ENCODE data around the gene PPIP5K1. TPM values are rescaled to one million over a fixed set of nuclear protein-coding genes. Genes with fewer than 3 reads are reported as not detected.
"Not testable (repeated sequence)": the region's sequence is repeated elsewhere in the genome, so short reads cannot be mapped to it uniquely, and the experiment has no call there.

Gene PPIP5K1
- total RNA-seq (10 to 100 TPM; 10.5 to 23.0 (median 16.7) TPM), polyA plus RNA-seq (1 to 10 TPM; 7.2 to 7.3 TPM)
- long read RNA-seq, donor 1, partial matches to known transcripts: 0 of 5 reads
- long read RNA-seq, donor 1, other reads (novel, unspliced or antisense): 5 of 5 reads
- long read RNA-seq, donor 2, partial matches to known transcripts: 5 of 7 reads
- long read RNA-seq, donor 2, other reads (novel, unspliced or antisense): 2 of 7 reads
- long read RNA-seq, donor 3, partial matches to known transcripts: 2 of 3 reads
- long read RNA-seq, donor 3, other reads (novel, unspliced or antisense): 1 of 3 reads

- DNase-seq: not testable (repeated sequence)
- WGBS, 4 donors: no CpG with 5 or more reads among the region's 54 CpGs
These were observed at the start of gene PPIP5K1 for GRCh38 chr15:43589778-43590466. Gene PPIP5K1, minus strand, starts transcription at chr15:43590208. Its CDS starts 5,704 bp downstream, at chr15:43584504.

GRCh38 chr15:43638464-43639204 lies 48.6 kb upstream of the PPIP5K1 start:
- H3K9me3 ChIP-seq; H3K4me1 ChIP-seq; intact Hi-C loops (cut with DNase I); H3K27ac ChIP-seq; DNase-seq; H3K36me3 ChIP-seq; ATAC-seq; H3K4me3 ChIP-seq; H3K27me3 ChIP-seq: not testable (repeated sequence)
- WGBS, 4 donors: 84 to 93% (median 85%) methylated on average over 8 of the region's 8 CpGs

More at GRCh38 chr15:43589778-43590466, at the start of gene PPIP5K1:
- intact Hi-C loops (cut with DNase I); H3K27me3 ChIP-seq; H3K27ac ChIP-seq; H3K4me3 ChIP-seq; H3K36me3 ChIP-seq; H3K9me3 ChIP-seq; H3K4me1 ChIP-seq: not testable (repeated sequence)
- peak; percentile 99 for ATAC-seq

GRCh38 chr15:43626937-43627336 lies 36.9 kb upstream of the PPIP5K1 start:
- H3K36me3 ChIP-seq; DNase-seq; H3K9me3 ChIP-seq; H3K4me3 ChIP-seq; ATAC-seq; H3K27ac ChIP-seq; H3K27me3 ChIP-seq; H3K4me1 ChIP-seq; intact Hi-C loops (cut with DNase I): not testable (repeated sequence)

GRCh38 chr15:43625106-43625505 lies 35.1 kb upstream of the PPIP5K1 start:
- ATAC-seq (no peak), DNase-seq (no peak)
- Histone ChIP-seq H3K4me1 (no peaks in the 10 kb centered on the region), H3K4me3 (no peak overlapping the region), H3K27ac (no peak overlapping the region), H3K9me3 (no peaks in the 10 kb centered on the region), H3K27me3 (peaks cover 0 to 10% (median 0%) of the 10 kb centered on the region in 9 donors), H3K36me3 (no peaks in the 10 kb centered on the region)
- TF ChIP-seq POLR2A (IDR thresholded peaks at IDR 0.05): no peak
- no peak for TF ChIP-seq CTCF (IDR thresholded peaks at IDR 0.05)
- intact Hi-C loops (cut with DNase I): no loop called here
- WGBS, 4 donors: 35 to 46% (median 36%) methylated on average over 5 of the region's 5 CpGs

- H3K9me3 ChIP-seq; ATAC-seq; H3K4me1 ChIP-seq; H3K4me3 ChIP-seq; H3K27ac ChIP-seq; intact Hi-C loops (cut with DNase I); DNase-seq; H3K36me3 ChIP-seq: not testable (repeated sequence)
- 60 to 84% (median 70%) methylated on average over 4 to 7 of the region's 7 CpGs for WGBS, 4 donors
- H3K27me3 ChIP-seq: peaks cover 0 to 18% (median 0%) of the 10 kb centered on the region in 9 donors
These were observed 32.2 kb upstream of the PPIP5K1 start for GRCh38 chr15:43622068-43622799.

- no CpG with 5 or more reads among the region's 2 CpGs for WGBS, 4 donors
- H3K4me3 ChIP-seq; H3K36me3 ChIP-seq; intact Hi-C loops (cut with DNase I); H3K27ac ChIP-seq; ATAC-seq; H3K9me3 ChIP-seq; DNase-seq; H3K4me1 ChIP-seq: not testable (repeated sequence)
- H3K27me3 ChIP-seq: peaks cover 0 to 18% (median 0%) of the 10 kb centered on the region in 9 donors
These were observed 28.7 kb upstream of the PPIP5K1 start, which contains the start of gene STRC for GRCh38 chr15:43618700-43619099. Gene STRC, minus strand, starts transcription at chr15:43618800. Its CDS starts 78 bp downstream, at chr15:43618722.

GRCh38 chr15:43617750-43618149 lies 27.7 kb upstream of the PPIP5K1 start:
- DNase-seq; H3K4me1 ChIP-seq; H3K36me3 ChIP-seq; H3K4me3 ChIP-seq; H3K27ac ChIP-seq; H3K9me3 ChIP-seq; ATAC-seq; intact Hi-C loops (cut with DNase I): not testable (repeated sequence)
- 74 to 80% methylated on average over 4 of the region's 8 CpGs; no CpG with 5 or more reads in 2 of the 4 donors for WGBS, 4 donors
- peaks cover 0 to 10% (median 0%) of the 10 kb centered on the region in 9 donors for H3K27me3 ChIP-seq

- ATAC-seq; H3K36me3 ChIP-seq; H3K4me1 ChIP-seq; H3K27me3 ChIP-seq; H3K27ac ChIP-seq; H3K4me3 ChIP-seq; intact Hi-C loops (cut with DNase I); H3K9me3 ChIP-seq; DNase-seq: not testable (repeated sequence)
- WGBS, 4 donors: 79 to 88% (median 87%) methylated on average over 6 of the region's 6 CpGs
These were observed 12.2 kb upstream of the PPIP5K1 start for GRCh38 chr15:43602233-43602632.

- H3K27ac ChIP-seq; intact Hi-C loops (cut with DNase I); ATAC-seq; H3K27me3 ChIP-seq; H3K4me1 ChIP-seq; H3K4me3 ChIP-seq; H3K36me3 ChIP-seq; H3K9me3 ChIP-seq; DNase-seq: not testable (repeated sequence)
- WGBS, 4 donors: no CpG with 5 or more reads among the region's 2 CpGs
These were observed 10.2 kb upstream of the PPIP5K1 start for GRCh38 chr15:43600200-43600599.

Data from heart left ventricle (tissue), 16 donors.